OCI-LY3 (cell line): ENCODE data around the gene ZFAND6.
A peak's percentile ranks its signal among the peaks of the same experiment; 100 is the strongest.

ENCODE experiments used
- H2AFZ ChIP-seq: fragments of 200-600, 300-600 bp; shearing (Covaris generic); 2 replicates; pipeline ENCODE4 v1.6.0; 2014; ENCODE audit warnings: antibody characterized with exemption, low read depth, low read length
- H3K27ac ChIP-seq: fragments of 200-600, 300-600 bp; sonication (generic); 2 replicates; pipeline ENCODE4 v1.5.1; 2014; ENCODE audit warnings: mild to moderate bottlenecking, low read length, moderate library complexity, mixed read lengths
- H3K27me3 ChIP-seq: fragments of 200-600, 300-600 bp; sonication (generic); 2 replicates; pipeline ENCODE4 v1.6.1; 2014; ENCODE audit warnings: low read depth, low read length, mixed read lengths
- H3K36me3 ChIP-seq: fragments of 200-600, 300-600 bp; sonication (generic); replicated peaks from 2 replicates; pipeline ENCODE3; 2014; ENCODE audit warnings: low read depth, low read length, mixed read lengths
- H3K4me1 ChIP-seq: fragments of 300-600, 200-600 bp; sonication (generic); 2 replicates; pipeline ENCODE4 v1.6.1; 2014; ENCODE audit warnings: low read length, mixed read lengths
- H3K4me2 ChIP-seq: fragments of 200-600, 300-600 bp; sonication (generic); 2 replicates; pipeline ENCODE4 v1.6.1; 2014; ENCODE audit warnings: low read length, mixed read lengths
- H3K4me3 ChIP-seq: fragments of 300-600, 200-600 bp; sonication (generic); 2 replicates; pipeline ENCODE4 v1.5.1; 2014; ENCODE audit warnings: antibody characterized with exemption, mild to moderate bottlenecking, low read length, moderate library complexity
- H3K79me2 ChIP-seq: fragments of 300-600, 200-600 bp; shearing (Covaris generic); 2 replicates; pipeline ENCODE4 v1.6.1; 2014; ENCODE audit warnings: mild to moderate bottlenecking, low read length, mixed read lengths
- H3K9ac ChIP-seq: fragments of 300-600, 200-600 bp; shearing (Covaris generic); 2 replicates; pipeline ENCODE4 v1.6.0; 2014; ENCODE audit warnings: mild to moderate bottlenecking, low read length, moderate library complexity
- H3K9me3 ChIP-seq: fragments of 200-600, 300-600 bp; shearing (Covaris generic); 2 replicates; pipeline ENCODE4 v1.6.1; 2014; ENCODE audit warnings: low read length, mixed read lengths; ENCODE audit not compliant: insufficient read depth
- H4K20me1 ChIP-seq: fragments of 200-600, 300-600 bp; sonication (generic); 2 replicates; pipeline ENCODE4 v1.6.1; 2016; ENCODE audit warnings: low read length, mixed read lengths; ENCODE audit not compliant: insufficient read depth
- EZH2phosphoT487 ChIP-seq: fragments of 200-600 bp; shearing (Covaris generic); IDR thresholded peaks from 2 replicates; pipeline ENCODE4 v1.6.1; 2018; ENCODE audit warnings: antibody characterized with exemption, mixed run types, low read depth
- TF ChIP-seq, protein P1 (sequence below): fragments of 200-600, 300-600 bp; sonication (generic); IDR thresholded peaks from 2 replicates; pipeline ENCODE4 v1.5.1; 2014; ENCODE audit warnings: antibody characterized with exemption, low read length, low read depth

The ZFAND6 gene

DNA sequence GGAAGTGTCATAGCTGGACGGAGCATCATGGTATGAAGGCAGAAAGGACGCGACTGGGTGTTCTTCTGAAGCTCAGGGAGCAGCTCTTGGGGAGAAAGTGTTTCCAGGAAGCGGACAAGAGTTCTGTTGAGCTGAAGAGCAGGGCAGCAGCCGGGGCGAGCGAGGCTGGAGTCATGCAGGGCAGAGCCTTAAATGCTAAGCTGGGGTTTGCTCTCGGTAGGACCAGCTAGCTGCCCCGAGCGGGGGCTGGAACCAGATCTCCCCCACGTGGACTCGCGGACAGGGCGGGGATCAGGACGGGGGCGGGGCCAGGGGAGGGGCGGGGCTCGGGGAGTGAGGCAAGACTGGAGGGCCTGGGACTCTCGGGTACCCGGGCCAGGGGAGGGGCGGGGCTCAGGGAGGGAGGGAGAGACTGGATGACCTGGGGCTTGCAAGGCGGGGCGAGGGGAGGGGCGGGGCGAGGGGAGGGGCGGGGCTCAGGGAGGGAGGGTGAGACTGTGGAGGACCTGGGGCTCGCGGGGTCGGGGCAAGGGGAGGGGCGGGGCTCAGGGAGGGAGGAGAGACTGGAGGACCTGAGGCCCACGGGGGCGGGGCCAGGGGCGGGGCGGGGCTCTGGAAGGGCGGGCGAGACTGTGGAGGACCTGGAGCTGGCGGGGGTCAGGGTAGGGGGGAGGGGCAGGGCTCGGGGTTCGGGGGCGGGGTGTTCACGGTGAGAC is 92.9 kb downstream of the ZFAND6 start:
- Histone ChIP-seq H2AFZ (peak overlapping the region; percentile 84), H3K9ac (peak overlapping the region; percentile 75), H3K9me3 (no peaks in the 10 kb centered on the region), H3K36me3 (no peaks in the 10 kb centered on the region), H4K20me1 (no peaks in the 10 kb centered on the region), H3K4me1 (peaks cover 30% of the 10 kb centered on the region), H3K27ac (no peak overlapping the region), H3K79me2 (no peaks in the 10 kb centered on the region), H3K4me2 (peak overlapping the region; percentile 97), H3K4me3 (peak overlapping the region; percentile 96), H3K27me3 (peaks cover 5% of the 10 kb centered on the region; the same call in 1 of the 2 replicates)
- TF ChIP-seq, protein P1, sequence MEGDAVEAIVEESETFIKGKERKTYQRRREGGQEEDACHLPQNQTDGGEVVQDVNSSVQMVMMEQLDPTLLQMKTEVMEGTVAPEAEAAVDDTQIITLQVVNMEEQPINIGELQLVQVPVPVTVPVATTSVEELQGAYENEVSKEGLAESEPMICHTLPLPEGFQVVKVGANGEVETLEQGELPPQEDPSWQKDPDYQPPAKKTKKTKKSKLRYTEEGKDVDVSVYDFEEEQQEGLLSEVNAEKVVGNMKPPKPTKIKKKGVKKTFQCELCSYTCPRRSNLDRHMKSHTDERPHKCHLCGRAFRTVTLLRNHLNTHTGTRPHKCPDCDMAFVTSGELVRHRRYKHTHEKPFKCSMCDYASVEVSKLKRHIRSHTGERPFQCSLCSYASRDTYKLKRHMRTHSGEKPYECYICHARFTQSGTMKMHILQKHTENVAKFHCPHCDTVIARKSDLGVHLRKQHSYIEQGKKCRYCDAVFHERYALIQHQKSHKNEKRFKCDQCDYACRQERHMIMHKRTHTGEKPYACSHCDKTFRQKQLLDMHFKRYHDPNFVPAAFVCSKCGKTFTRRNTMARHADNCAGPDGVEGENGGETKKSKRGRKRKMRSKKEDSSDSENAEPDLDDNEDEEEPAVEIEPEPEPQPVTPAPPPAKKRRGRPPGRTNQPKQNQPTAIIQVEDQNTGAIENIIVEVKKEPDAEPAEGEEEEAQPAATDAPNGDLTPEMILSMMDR: no peak
- TF ChIP-seq EZH2phosphoT487: no peak

DNA sequence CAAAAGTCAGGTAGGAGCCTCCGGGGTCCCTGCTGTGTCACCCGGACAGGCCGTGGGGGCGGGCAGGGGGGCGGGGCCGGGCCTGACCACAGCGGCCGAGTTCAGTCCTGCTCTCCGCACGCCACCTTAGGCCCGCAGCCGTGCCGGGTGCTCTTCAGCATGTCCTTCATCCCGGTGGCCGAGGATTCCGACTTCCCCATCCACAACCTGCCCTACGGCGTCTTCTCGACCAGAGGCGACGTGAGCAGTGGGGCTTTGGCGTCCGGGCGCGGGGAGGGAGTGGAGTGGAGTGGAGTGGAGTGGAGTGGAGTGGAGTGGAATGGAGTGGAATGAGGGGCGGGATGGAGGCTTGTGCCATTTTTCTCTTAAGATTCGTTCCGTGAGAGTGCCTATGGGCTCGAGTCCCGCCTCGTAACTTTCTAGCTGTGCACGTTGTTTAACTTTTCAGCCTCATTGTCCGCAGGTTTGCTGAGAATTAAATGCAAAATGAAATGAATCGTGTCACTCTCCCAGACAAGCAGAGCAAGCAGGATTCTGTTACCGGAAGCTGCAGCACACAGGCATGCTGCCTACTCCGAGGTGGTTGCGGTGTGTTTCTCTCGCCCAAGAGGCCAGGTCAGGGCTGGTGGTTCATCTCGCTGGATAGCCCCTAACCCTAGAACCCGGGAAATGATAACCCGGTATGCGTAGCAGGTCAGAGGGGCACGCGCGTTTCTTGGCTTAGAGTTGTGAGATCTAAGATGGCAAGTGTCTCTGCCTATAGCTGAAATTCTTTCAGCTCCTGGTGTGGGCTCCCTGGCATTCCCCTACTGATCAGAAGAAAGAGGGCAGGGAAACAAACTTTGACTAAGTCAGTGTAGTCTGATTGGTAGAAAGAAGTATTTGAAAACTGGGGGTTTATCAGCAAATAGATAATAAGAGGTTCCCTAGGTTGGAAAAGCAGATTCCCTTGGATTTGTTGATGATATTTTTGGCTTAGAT is 93.7 kb downstream of the ZFAND6 start, which contains the start of gene FAH:
Gene FAH, plus strand, starts transcription at position 104 of the 981 bp plus-strand sequence. Its CDS starts 56 bp downstream, at position 160.
- peaks cover 5% of the 10 kb centered on the region; the same call in 1 of the 2 replicates for H3K27me3 ChIP-seq
- TF ChIP-seq, protein P1: no peak
- no peak for TF ChIP-seq EZH2phosphoT487
- H3K79me2 ChIP-seq: no peaks in the 10 kb centered on the region
- H4K20me1 ChIP-seq: no peaks in the 10 kb centered on the region
- peaks cover 30% of the 10 kb centered on the region for H3K4me1 ChIP-seq
- no peak within 1 kb of the TSS for H3K27ac ChIP-seq
- H3K9me3 ChIP-seq: no peaks in the 10 kb centered on the region
- H2AFZ ChIP-seq: peak within 1 kb of the TSS; percentile 84
- H3K4me2 ChIP-seq: peak within 1 kb of the TSS; percentile 97
- peak within 1 kb of the TSS; percentile 96 for H3K4me3 ChIP-seq
- no peaks in the 10 kb centered on the region for H3K36me3 ChIP-seq
- H3K9ac ChIP-seq: peak within 1 kb of the TSS; percentile 75

DNA sequence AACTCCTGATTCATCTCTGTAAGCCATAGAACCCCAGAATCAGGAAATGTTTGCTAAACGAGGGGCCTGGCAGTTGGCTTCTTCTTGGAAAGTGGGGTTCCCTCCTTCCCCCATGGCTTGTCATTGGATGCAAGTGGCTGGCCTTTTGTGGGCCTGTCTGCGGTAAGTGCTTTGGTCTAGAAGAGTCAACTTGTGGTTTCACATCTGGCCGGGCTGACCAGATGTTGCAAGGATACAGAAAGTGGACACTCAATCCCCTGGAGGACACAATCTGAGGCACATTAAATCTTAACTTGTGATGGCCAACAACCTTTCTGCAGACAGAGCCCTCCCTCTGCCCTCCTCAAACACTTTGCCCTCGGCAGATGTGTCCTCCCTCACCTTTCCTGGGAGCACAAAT is 94.4 kb downstream of the ZFAND6 start:
- no peaks in the 10 kb centered on the region for H3K36me3 ChIP-seq
- H3K79me2 ChIP-seq: no peaks in the 10 kb centered on the region
- no peak overlapping the region for H3K27ac ChIP-seq
- peaks cover 30% of the 10 kb centered on the region for H3K4me1 ChIP-seq
- peak overlapping the region; percentile 97 for H3K4me2 ChIP-seq
- no peaks in the 10 kb centered on the region for H3K9me3 ChIP-seq
- no peak for TF ChIP-seq EZH2phosphoT487
- TF ChIP-seq, protein P1: no peak
- peaks cover 5% of the 10 kb centered on the region; the same call in 1 of the 2 replicates for H3K27me3 ChIP-seq
- H4K20me1 ChIP-seq: no peaks in the 10 kb centered on the region
- H3K4me3 ChIP-seq: peak overlapping the region; percentile 96
- H3K9ac ChIP-seq: peak overlapping the region; percentile 75; the same call in 1 of the 2 replicates
- no peak overlapping the region for H2AFZ ChIP-seq

DNA sequence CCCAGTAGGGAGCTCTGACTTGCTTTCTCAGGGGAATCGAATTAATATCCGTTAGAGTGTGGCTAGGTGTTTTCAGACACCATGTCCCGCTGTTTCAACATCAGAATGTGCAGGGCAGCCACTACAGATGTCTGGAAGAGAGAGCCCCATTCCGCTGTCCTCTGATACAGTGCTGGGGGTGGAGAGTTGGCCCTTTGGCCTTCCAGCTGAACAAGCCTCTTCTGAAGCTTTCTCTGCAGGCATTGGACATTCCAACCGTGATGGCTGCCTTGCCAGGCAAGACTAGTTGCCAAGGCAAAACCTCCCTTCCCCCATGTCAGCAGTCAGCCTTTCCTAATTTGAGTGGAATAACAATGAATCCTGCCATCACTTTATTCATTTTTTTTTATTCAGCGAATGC is 94.9 kb downstream of the ZFAND6 start:
- Histone ChIP-seq H3K4me3 (no peak overlapping the region), H3K27me3 (peaks cover 5% of the 10 kb centered on the region; the same call in 1 of the 2 replicates), H3K36me3 (no peaks in the 10 kb centered on the region), H3K79me2 (no peaks in the 10 kb centered on the region), H4K20me1 (no peaks in the 10 kb centered on the region), H3K9ac (no peak overlapping the region), H3K4me1 (peaks cover 30% of the 10 kb centered on the region), H2AFZ (no peak overlapping the region), H3K4me2 (no peak overlapping the region), H3K9me3 (no peaks in the 10 kb centered on the region), H3K27ac (no peak overlapping the region)
- TF ChIP-seq, protein P1: no peak
- TF ChIP-seq EZH2phosphoT487: no peak
